ENCODE data around the gene PCA3.

The PCA3 gene

GRCh38 chr9:76835571-76836283 is 71.5 kb downstream of the PCA3 start:
- DNase-seq, result no peak
